HG02840 (cell line): ENCODE data around the gene SLC38A9.

Experiments
- ATAC-seq: cut with Tn5 transposase; IDR thresholded peaks from one replicate; pipeline ENCODE4 v1.9.1; 2021; ENCODE audit warnings: mild to moderate bottlenecking, moderate library complexity, moderate number of reproducible peaks; ENCODE audit not compliant: unreplicated experiment, low FRiP score

Gene SLC38A9

GRCh38 chr5:55668356-55668755 is 43.8 kb downstream of the SLC38A9 start:
- ATAC-seq = no peak

GRCh38 chr5:55667938-55668337 is 44.2 kb downstream of the SLC38A9 start:
- ATAC-seq = no peak

- no peak for ATAC-seq
These were observed 47.1 kb downstream of the SLC38A9 start for GRCh38 chr5:55665065-55665464.

GRCh38 chr5:55657443-55657842 is 54.7 kb downstream of the SLC38A9 start:
- no peak for ATAC-seq

GRCh38 chr5:55650386-55650785 is 61.7 kb downstream of the SLC38A9 start:
- no peak for ATAC-seq

DNA sequence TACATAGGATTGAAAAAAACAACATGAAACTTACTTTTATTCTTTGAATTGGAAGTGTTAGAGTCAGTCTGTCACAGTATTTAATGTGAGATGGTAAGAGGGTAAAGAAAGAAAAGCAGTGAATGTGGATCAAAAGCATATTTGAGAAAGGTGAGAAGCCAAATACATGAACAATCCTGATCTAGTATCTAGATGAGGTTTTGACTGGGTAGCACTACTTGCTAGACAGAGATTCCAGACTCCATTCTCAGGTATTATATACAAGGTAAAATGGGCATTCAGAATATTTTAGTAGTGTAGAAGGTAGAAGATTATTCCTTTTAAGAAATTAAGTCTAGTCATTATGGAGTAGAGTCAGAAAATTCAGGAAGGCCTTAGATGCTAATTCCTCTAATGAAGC is 62.2 kb downstream of the SLC38A9 start:
- no peak for ATAC-seq

GRCh38 chr5:55645304-55645703 is 66.8 kb downstream of the SLC38A9 start:
- no peak for ATAC-seq

GRCh38 chr5:55638455-55638854 is 73.7 kb downstream of the SLC38A9 start:
- no peak for ATAC-seq

DNA sequence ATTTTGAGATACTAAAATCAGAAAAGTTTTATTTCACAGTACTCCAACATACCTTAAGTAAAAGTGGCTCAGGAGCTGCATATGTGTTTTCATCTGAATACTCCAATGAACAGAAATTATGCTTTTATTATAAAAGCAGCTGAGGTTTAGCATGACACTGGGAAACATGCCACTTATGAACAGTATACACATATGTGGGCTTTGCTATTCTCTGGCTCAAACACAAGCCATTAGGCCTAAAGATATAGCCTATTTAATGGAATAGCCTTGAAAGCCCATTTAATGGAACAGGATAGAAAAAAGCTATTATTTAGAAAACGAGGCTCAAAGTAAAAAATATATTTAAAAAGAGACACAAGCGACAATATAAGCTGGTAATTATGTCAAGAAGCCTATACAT is 74.1 kb downstream of the SLC38A9 start:
- ATAC-seq = no peak

- no peak for ATAC-seq
These were observed 75.4 kb downstream of the SLC38A9 start for GRCh38 chr5:55636683-55637082.

DNA sequence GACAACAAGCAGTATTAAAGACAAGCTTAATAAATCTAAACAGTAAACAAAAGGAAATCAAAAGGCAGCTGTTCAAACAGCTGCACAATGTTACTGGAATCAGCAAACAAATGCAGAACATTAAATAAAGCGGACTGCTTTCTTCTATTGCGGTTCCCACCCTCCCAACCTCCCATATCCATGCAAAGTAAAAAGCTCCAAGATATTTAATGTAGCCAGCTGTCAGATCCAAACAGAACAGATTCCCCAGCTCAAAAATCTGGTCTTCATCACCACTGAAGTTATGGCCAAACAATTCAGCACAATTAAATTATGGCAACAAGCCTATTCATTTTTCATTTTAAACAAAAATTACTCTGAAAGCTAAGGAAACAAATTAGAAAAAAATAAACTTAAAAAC is 75.9 kb downstream of the SLC38A9 start:
- ATAC-seq = no peak

GRCh38 chr5:55634866-55635265 is 77.3 kb downstream of the SLC38A9 start:
- ATAC-seq = no peak

GRCh38 chr5:55634209-55634805 is 77.8 kb downstream of the SLC38A9 start:
- ATAC-seq = no peak

- ATAC-seq = no peak
These were observed 78.4 kb downstream of the SLC38A9 start for GRCh38 chr5:55633574-55634208.

- ATAC-seq = no peak
These were observed 82.3 kb downstream of the SLC38A9 start for GRCh38 chr5:55629815-55630214.

DNA sequence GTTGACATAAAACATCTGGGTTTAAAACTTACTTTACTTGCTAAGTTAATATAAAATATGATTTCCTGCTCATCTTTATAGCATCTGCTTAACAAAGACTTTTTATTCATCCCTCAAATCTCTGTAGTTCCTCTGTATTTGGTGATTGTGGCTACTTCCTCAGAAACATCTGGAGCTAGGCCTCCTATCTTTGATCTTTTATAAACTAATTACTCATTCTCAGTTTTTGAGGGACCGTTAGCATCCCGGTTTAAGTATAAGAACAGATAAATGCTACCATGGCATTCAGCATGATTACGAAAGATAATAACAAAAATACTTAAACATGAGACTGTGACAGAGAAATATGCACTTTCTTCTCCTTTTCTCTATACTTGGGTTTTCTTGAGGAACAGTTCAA is 85.3 kb downstream of the SLC38A9 start:
- no peak for ATAC-seq

DNA sequence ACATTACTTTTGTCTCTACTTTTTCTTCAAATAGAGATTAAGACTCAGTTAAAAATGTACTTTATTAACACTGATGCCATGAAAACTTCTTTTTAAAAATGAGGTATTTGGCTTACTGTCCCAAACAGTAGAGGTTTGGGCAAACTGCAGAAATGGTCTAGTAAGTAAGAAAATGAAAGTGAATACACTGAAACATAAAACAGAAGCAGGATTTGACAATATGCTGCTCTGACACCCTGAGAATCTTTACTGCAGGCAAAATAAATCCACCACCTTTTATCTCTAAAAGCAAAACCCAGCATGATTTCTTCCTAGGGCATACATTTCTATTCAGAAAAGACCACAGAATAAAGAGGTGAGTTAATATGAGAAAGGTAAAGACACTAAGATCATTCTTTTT is 86.2 kb downstream of the SLC38A9 start:
- no peak for ATAC-seq

GRCh38 chr5:55625589-55625909 is 86.6 kb downstream of the SLC38A9 start:
- no peak for ATAC-seq

DNA sequence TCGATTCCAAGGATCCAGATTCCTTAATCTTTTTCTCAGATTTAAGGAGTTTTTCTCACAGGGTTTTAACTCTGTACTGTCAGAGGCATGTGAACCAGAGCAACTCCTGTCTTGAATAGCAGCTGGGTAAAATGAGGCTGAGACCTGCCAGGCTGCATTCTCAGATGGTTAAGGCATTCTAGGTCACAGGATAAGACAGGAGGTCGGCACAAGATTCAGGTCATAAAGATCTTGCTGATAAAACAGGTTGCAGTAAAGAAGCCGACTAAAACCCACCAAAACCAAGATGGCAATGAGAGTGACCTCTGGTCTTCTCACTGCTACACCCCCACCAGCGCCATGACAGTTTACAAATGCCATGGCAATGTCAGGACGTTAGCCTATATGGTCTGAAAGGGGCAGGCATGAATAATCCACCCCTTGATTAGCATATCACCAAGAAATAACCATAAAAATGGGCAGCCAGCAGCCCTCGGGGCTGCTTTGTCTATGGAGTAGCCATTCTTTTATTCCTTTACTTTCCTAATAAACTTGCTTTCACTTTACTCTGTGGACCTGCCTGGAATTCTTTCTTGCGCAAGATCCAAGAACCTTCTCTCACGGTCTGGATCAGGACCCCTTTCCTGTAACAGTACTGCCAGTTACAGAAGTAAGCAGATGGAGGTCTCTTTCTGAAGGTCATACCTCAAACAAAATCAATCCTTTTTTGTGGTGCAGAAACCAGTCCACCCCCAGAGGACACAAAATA is 87.1 kb downstream of the SLC38A9 start:
- no peak for ATAC-seq

DNA sequence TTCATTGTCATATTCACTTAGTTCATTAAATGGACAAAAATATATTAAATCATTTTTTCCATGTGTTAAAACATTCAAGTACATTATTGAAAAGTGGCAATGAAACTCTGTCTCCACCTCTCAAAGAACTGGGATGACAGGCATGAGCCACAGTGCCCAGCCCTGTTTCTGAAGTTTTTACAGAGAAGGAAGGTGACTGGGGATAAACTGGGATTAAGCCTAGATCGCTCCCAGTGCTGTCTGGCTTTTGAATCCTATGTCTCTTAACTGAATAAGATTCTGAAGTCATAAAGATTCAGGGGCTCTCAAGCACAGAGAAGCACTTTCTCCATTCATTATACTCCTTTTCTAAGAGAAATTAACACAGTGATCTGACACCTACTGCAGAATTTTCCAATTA is 88.3 kb downstream of the SLC38A9 start:
- no peak for ATAC-seq

DNA sequence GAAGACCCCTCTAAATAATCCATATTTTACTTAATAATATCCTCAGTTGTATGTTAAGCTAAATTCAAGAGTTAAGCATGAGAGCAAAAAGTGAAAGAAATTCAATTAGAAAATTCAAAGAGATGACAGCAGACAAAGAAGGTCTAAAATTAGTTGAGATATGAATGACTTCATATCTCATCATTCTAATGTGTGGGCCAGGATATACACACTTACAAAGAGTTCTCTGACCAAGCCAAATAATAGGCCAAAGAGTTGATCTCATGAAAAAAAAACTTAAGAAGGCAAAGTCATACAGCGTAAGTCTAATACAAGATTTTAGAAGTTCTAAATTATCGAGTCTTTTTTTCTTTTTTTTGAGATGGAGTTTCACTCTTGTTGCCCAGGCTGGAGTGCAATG is 89.7 kb downstream of the SLC38A9 start:
- no peak for ATAC-seq

- ATAC-seq = no peak
These were observed 90.9 kb downstream of the SLC38A9 start for GRCh38 chr5:55621229-55621628.
